A673 (cell line): ENCODE data around the gene GNAI2. TPM values are rescaled to one million over a fixed set of nuclear protein-coding genes. Genes with fewer than 3 reads are reported as not detected.

Experiments used
- BruUV-seq: library from RNA; stranded (reverse); fragments of 400-500 nt; replicated peaks from 2 replicates; lab custom pipeline; 2021; lab: Mats Ljungman, UMichigan
- CTCF ChIA-PET: fragments of 300-600 bp; sonication (Branson Sonifier 250); formaldehyde crosslinking; loops from one replicate; lab custom pipeline; 2022; ENCODE audit warnings: antibody characterized with exemption; lab: Charles Lee
- POLR2A ChIA-PET: fragments of 300-600 bp; sonication (Branson Sonifier 250); formaldehyde crosslinking; loops from one replicate; lab custom pipeline; 2022; ENCODE audit warnings: antibody characterized with exemption; ENCODE audit not compliant: low non-redundant PET; lab: Charles Lee
- DNase-seq: peaks from one replicate; pipeline ENCODE4 v3.0.0-alpha.2; 2015; ENCODE audit warnings: low spot score
- H3K27ac ChIP-seq: fragments of 200-600 bp; sonication (generic); 2 replicates; pipeline ENCODE4 v1.5.1; 2016; ENCODE audit warnings: mixed run types, low read depth, mild to moderate bottlenecking, mixed read lengths, antibody characterized with exemption, low read length; ENCODE audit not compliant: poor library complexity, severe bottlenecking
- H3K27me3 ChIP-seq: fragments of 200-600 bp; sonication (generic); replicated peaks from 2 replicates; pipeline ENCODE4 v1.6.1; 2017; ENCODE audit warnings: mixed run types, low read depth, mild to moderate bottlenecking, mixed read lengths, antibody characterized with exemption, low read length; ENCODE audit not compliant: insufficient read depth, poor library complexity
- H3K36me3 ChIP-seq: fragments of 200-600 bp; sonication (generic); 2 replicates; pipeline ENCODE4 v1.6.1; 2016; ENCODE audit warnings: mixed run types, mild to moderate bottlenecking, mixed read lengths, antibody characterized with exemption, low read length; ENCODE audit not compliant: insufficient read depth, poor library complexity, severe bottlenecking
- H3K4me1 ChIP-seq: fragments of 200-600 bp; sonication (generic); 2 replicates; pipeline ENCODE4 v1.6.1; 2017; ENCODE audit warnings: mixed run types, mild to moderate bottlenecking, mixed read lengths, antibody characterized with exemption, low read length; ENCODE audit not compliant: insufficient read depth, poor library complexity, severe bottlenecking
- H3K4me3 ChIP-seq: fragments of 200-600 bp; sonication (generic); 2 replicates; pipeline ENCODE4 v1.5.1; 2016; ENCODE audit warnings: low read depth, mixed run types, mild to moderate bottlenecking, mixed read lengths, low read length; ENCODE audit not compliant: poor library complexity, severe bottlenecking
- H3K9me3 ChIP-seq: fragments of 200-600 bp; sonication (generic); 2 replicates; pipeline ENCODE4 v1.6.1; 2016; ENCODE audit warnings: mixed run types, low read depth, mild to moderate bottlenecking, mixed read lengths, antibody characterized with exemption, low read length; ENCODE audit not compliant: poor library complexity, severe bottlenecking
- EZH2 ChIP-seq: fragments of 200-600 bp; sonication (generic); IDR thresholded peaks from 2 replicates; pipeline ENCODE4 v1.6.1; 2017; ENCODE audit warnings: borderline replicate concordance, low read depth, mild to moderate bottlenecking, mixed read lengths, antibody characterized with exemption, low read length; ENCODE audit not compliant: poor library complexity, severe bottlenecking
- intact Hi-C: fragments of 100-400 bp; cut with micrococcal nuclease; formaldehyde crosslinking; loops from one replicate; pipeline ENCODE4 v1.10.0; 2022; ENCODE audit not compliant: unreplicated experiment
- total RNA-seq: library from RNA; stranded (reverse); gene quantifications from 2 replicates; pipeline ENCODE4 v1.2.3, GENCODE V29; 2021
- TF ChIP-seq, protein P1 (sequence below): fragments of 300-800, 200-600 bp; sonication (generic); conservative IDR thresholded peaks from 2 replicates; pipeline ENCODE4 v1.5.1; 2017; ENCODE audit warnings: low read depth, mild to moderate bottlenecking, antibody characterized with exemption, low read length, moderate library complexity, mixed read lengths

GNAI2 gene
- total RNA-seq, 1 experiment from 2014 or later, result 115 TPM

DNA sequence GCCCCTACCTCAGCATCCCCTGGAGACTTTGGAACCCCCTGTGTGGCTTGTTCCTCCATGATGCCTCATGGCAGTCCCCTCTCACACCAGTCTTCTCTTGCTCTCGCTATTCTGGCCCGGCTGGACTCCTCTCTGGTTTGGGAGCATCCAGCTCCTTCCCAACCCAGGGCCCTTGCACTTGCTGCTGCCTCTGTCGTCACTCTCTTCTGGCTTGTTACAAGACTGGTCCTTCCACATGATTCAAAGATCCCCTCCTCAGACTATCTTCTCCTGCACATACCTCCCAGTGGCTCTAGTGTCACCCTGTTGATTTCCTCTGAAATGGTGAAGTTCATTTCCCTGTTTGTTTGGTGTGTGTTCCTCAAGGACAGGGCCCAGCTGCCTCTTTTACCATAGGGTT, 6.5 kb upstream of the GNAI2 start:
- H3K36me3 ChIP-seq, result no peaks in the 10 kb centered on the region
- ChIA-PET CTCF (no interaction called here), POLR2A (no interaction called here)
- TF ChIP-seq EZH2, result no peak
- TF ChIP-seq, protein P1, sequence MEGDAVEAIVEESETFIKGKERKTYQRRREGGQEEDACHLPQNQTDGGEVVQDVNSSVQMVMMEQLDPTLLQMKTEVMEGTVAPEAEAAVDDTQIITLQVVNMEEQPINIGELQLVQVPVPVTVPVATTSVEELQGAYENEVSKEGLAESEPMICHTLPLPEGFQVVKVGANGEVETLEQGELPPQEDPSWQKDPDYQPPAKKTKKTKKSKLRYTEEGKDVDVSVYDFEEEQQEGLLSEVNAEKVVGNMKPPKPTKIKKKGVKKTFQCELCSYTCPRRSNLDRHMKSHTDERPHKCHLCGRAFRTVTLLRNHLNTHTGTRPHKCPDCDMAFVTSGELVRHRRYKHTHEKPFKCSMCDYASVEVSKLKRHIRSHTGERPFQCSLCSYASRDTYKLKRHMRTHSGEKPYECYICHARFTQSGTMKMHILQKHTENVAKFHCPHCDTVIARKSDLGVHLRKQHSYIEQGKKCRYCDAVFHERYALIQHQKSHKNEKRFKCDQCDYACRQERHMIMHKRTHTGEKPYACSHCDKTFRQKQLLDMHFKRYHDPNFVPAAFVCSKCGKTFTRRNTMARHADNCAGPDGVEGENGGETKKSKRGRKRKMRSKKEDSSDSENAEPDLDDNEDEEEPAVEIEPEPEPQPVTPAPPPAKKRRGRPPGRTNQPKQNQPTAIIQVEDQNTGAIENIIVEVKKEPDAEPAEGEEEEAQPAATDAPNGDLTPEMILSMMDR, result no peak
- H3K27ac ChIP-seq, result no peak overlapping the region
- no peak for DNase-seq
- no peak overlapping the region for H3K4me3 ChIP-seq
- no peaks in the 10 kb centered on the region for H3K27me3 ChIP-seq
- peaks cover 8% of the 10 kb centered on the region for H3K4me1 ChIP-seq
- intact Hi-C loops, result no loop called here
- H3K9me3 ChIP-seq, result no peaks in the 10 kb centered on the region
- no TSS peak for BruUV-seq

- peaks cover 8% of the 10 kb centered on the region for H3K4me1 ChIP-seq
- TF ChIP-seq EZH2, result no peak
- TF ChIP-seq, protein P1, result no peak
- no peaks in the 10 kb centered on the region for H3K9me3 ChIP-seq
- H3K27ac ChIP-seq, result no peak overlapping the region
- CTCF ChIA-PET, result interaction anchor here (1.0 kb wide), 1 partner anchor 29 kb away, joined by 3 read pairs; no protein-coding TSS in a partner anchor
- intact Hi-C loops, result no loop called here
- POLR2A ChIA-PET, result interaction anchor here (0.6 kb wide), 1 partner anchor 28 kb away, joined by 5 read pairs; no protein-coding TSS in a partner anchor
- no peaks in the 10 kb centered on the region for H3K36me3 ChIP-seq
- no peak for DNase-seq
- no peaks in the 10 kb centered on the region for H3K27me3 ChIP-seq
- no TSS peak for BruUV-seq
- no peak overlapping the region for H3K4me3 ChIP-seq
Measured at GRCh38 chr3:50230104-50230793, 5.8 kb upstream of the GNAI2 start.

- Histone ChIP-seq H3K36me3 (no peaks in the 10 kb centered on the region), H3K4me3 (no peak overlapping the region), H3K27me3 (no peaks in the 10 kb centered on the region), H3K4me1 (peaks cover 8% of the 10 kb centered on the region), H3K27ac (no peak overlapping the region), H3K9me3 (no peaks in the 10 kb centered on the region)
- ChIA-PET POLR2A (no interaction called here), CTCF (interaction anchor here (1.0 kb wide), 1 partner anchor 28 kb away, joined by 3 read pairs; no protein-coding TSS in a partner anchor)
- no peak for TF ChIP-seq EZH2
- TF ChIP-seq, protein P1, result no peak
- BruUV-seq, result no TSS peak
- no peak for DNase-seq
- intact Hi-C loops, result no loop called here
Measured at GRCh38 chr3:50230794-50231125, 5.2 kb upstream of the GNAI2 start.
